ENCODE measurements around the gene AMDHD2. TPM values are rescaled to one million over a fixed set of nuclear protein-coding genes. Genes with fewer than 3 reads are reported as not detected.
A peak's percentile ranks its signal among the peaks of the same experiment; 100 is the strongest.
"Not testable (repeated sequence)": the region's sequence is repeated elsewhere in the genome, so short reads cannot be mapped to it uniquely, and the experiment has no call there.

Gene AMDHD2
- total RNA-seq, 2 experiments from 2014 or later, result 34.6 to 35.4 TPM

GRCh38 chr16:2478279-2478678 lies 41.9 kb upstream of the AMDHD2 start:
- DNase-seq, result no peak
- no peaks in the 10 kb centered on the region for H3K36me3 Mint-ChIP-seq
- no peak overlapping the region for H3K4me3 Mint-ChIP-seq
- H3K9me3 Mint-ChIP-seq, result no peaks in the 10 kb centered on the region
- H3K27me3 Mint-ChIP-seq, result peaks cover 2% of the 10 kb centered on the region
- H3K4me1 Mint-ChIP-seq, result peaks cover 16% of the 10 kb centered on the region
- H3K27ac Mint-ChIP-seq, result no peak overlapping the region

- not testable (repeated sequence) for H3K36me3 Mint-ChIP-seq, H3K4me3 Mint-ChIP-seq, H3K9me3 Mint-ChIP-seq, DNase-seq, H3K27me3 Mint-ChIP-seq, H3K27ac Mint-ChIP-seq
- H3K4me1 Mint-ChIP-seq, result peaks cover 14% of the 10 kb centered on the region
Observed at GRCh38 chr16:2479996-2480395, 40.2 kb upstream of the AMDHD2 start.

GRCh38 chr16:2480948-2481347 lies 39.2 kb upstream of the AMDHD2 start:
- Mint-ChIP-seq H3K27me3 (no peaks in the 10 kb centered on the region), H3K4me3 (no peak overlapping the region), H3K36me3 (no peaks in the 10 kb centered on the region), H3K27ac (no peak overlapping the region), H3K9me3 (no peaks in the 10 kb centered on the region), H3K4me1 (peaks cover 14% of the 10 kb centered on the region)
- DNase-seq, result no peak

- Mint-ChIP-seq H3K36me3 (no peaks in the 10 kb centered on the region), H3K27me3 (no peaks in the 10 kb centered on the region), H3K4me1 (peaks cover 12% of the 10 kb centered on the region), H3K4me3 (no peak overlapping the region), H3K27ac (no peak overlapping the region), H3K9me3 (no peaks in the 10 kb centered on the region)
- no peak for DNase-seq
Observed at GRCh38 chr16:2481676-2482075, 38.5 kb upstream of the AMDHD2 start.

GRCh38 chr16:2482249-2482648 lies 37.9 kb upstream of the AMDHD2 start:
- peak overlapping the region; percentile 6 for H3K27ac Mint-ChIP-seq
- H3K4me3 Mint-ChIP-seq, result no peak overlapping the region

GRCh38 chr16:2482708-2483534 lies 37.2 kb upstream of the AMDHD2 start:
- Mint-ChIP-seq H3K4me1 (peaks cover 16% of the 10 kb centered on the region), H3K9me3 (no peaks in the 10 kb centered on the region), H3K4me3 (no peak overlapping the region), H3K27me3 (no peaks in the 10 kb centered on the region), H3K36me3 (peaks cover 3% of the 10 kb centered on the region), H3K27ac (no peak overlapping the region)
- DNase-seq, result no peak

More at GRCh38 chr16:2482249-2482648, 37.9 kb upstream of the AMDHD2 start:
- DNase-seq, result no peak
- H3K36me3 Mint-ChIP-seq, result peaks cover 3% of the 10 kb centered on the region
- H3K27me3 Mint-ChIP-seq, result no peaks in the 10 kb centered on the region
- H3K4me1 Mint-ChIP-seq, result peaks cover 12% of the 10 kb centered on the region
- H3K9me3 Mint-ChIP-seq, result no peaks in the 10 kb centered on the region

- peaks cover 3% of the 10 kb centered on the region for H3K36me3 Mint-ChIP-seq
- peaks cover 16% of the 10 kb centered on the region for H3K4me1 Mint-ChIP-seq
- no peak overlapping the region for H3K27ac Mint-ChIP-seq
- no peaks in the 10 kb centered on the region for H3K27me3 Mint-ChIP-seq
- DNase-seq, result no peak
- no peak overlapping the region for H3K4me3 Mint-ChIP-seq
- no peaks in the 10 kb centered on the region for H3K9me3 Mint-ChIP-seq
Observed at GRCh38 chr16:2483939-2484897, 36.0 kb upstream of the AMDHD2 start.

- no peak overlapping the region for H3K27ac Mint-ChIP-seq
- no peak for DNase-seq
- H3K4me1 Mint-ChIP-seq, result peaks cover 16% of the 10 kb centered on the region
- no peak overlapping the region for H3K4me3 Mint-ChIP-seq
- peaks cover 3% of the 10 kb centered on the region for H3K36me3 Mint-ChIP-seq
- no peaks in the 10 kb centered on the region for H3K27me3 Mint-ChIP-seq
- H3K9me3 Mint-ChIP-seq, result no peaks in the 10 kb centered on the region
Observed at GRCh38 chr16:2484898-2485508, 35.2 kb upstream of the AMDHD2 start.

- H3K27me3 Mint-ChIP-seq, result no peaks in the 10 kb centered on the region
- no peak for DNase-seq
- H3K4me1 Mint-ChIP-seq, result peaks cover 16% of the 10 kb centered on the region
- H3K4me3 Mint-ChIP-seq, result no peak overlapping the region
- peaks cover 3% of the 10 kb centered on the region for H3K36me3 Mint-ChIP-seq
- no peaks in the 10 kb centered on the region for H3K9me3 Mint-ChIP-seq
- no peak overlapping the region for H3K27ac Mint-ChIP-seq
Observed at GRCh38 chr16:2485811-2486507, 34.2 kb upstream of the AMDHD2 start.

GRCh38 chr16:2486645-2487516 lies 33.3 kb upstream of the AMDHD2 start:
- peak overlapping the region; percentile 50 for H3K27ac Mint-ChIP-seq
- H3K4me3 Mint-ChIP-seq, result peak overlapping the region; percentile 55
- H3K36me3 Mint-ChIP-seq, result peaks cover 3% of the 10 kb centered on the region
- DNase-seq, result peak; percentile 79
- peaks cover 16% of the 10 kb centered on the region for H3K4me1 Mint-ChIP-seq
- no peaks in the 10 kb centered on the region for H3K27me3 Mint-ChIP-seq
- no peaks in the 10 kb centered on the region for H3K9me3 Mint-ChIP-seq

- peaks cover 3% of the 10 kb centered on the region for H3K36me3 Mint-ChIP-seq
- no peak for DNase-seq
- H3K27me3 Mint-ChIP-seq, result no peaks in the 10 kb centered on the region
- peak overlapping the region; percentile 55 for H3K4me3 Mint-ChIP-seq
- peaks cover 16% of the 10 kb centered on the region for H3K4me1 Mint-ChIP-seq
- H3K27ac Mint-ChIP-seq, result peak overlapping the region; percentile 50
- H3K9me3 Mint-ChIP-seq, result no peaks in the 10 kb centered on the region
Observed at GRCh38 chr16:2487517-2487842, 32.7 kb upstream of the AMDHD2 start.

- no peaks in the 10 kb centered on the region for H3K27me3 Mint-ChIP-seq
- no peaks in the 10 kb centered on the region for H3K9me3 Mint-ChIP-seq
- peaks cover 3% of the 10 kb centered on the region for H3K36me3 Mint-ChIP-seq
- no peak for DNase-seq
- peaks cover 14% of the 10 kb centered on the region for H3K4me1 Mint-ChIP-seq
- H3K4me3 Mint-ChIP-seq, result no peak overlapping the region
- H3K27ac Mint-ChIP-seq, result no peak overlapping the region
Observed at GRCh38 chr16:2487903-2488531, 32.2 kb upstream of the AMDHD2 start.

- no peak for DNase-seq
- H3K27me3 Mint-ChIP-seq, result no peaks in the 10 kb centered on the region
- H3K4me3 Mint-ChIP-seq, result no peak overlapping the region
- H3K4me1 Mint-ChIP-seq, result peaks cover 14% of the 10 kb centered on the region
- peaks cover 3% of the 10 kb centered on the region for H3K36me3 Mint-ChIP-seq
- H3K27ac Mint-ChIP-seq, result no peak overlapping the region
- H3K9me3 Mint-ChIP-seq, result no peaks in the 10 kb centered on the region
Observed at GRCh38 chr16:2489581-2489980, 30.6 kb upstream of the AMDHD2 start.

Measured in activated naive CD8-positive, alpha-beta T cell treated with anti-CD3 and anti-CD28 coated beads for 36 hours (primary cell).